OCI-LY7 (cell line): ENCODE data around the gene KCNJ15. TPM values are rescaled to one million over a fixed set of nuclear protein-coding genes. Genes with fewer than 3 reads are reported as not detected.

ENCODE experiments used
- BruUV-seq: library from RNA; stranded (reverse); fragments of 400-500 nt; replicated peaks from 2 replicates; lab custom pipeline; 2021; lab: Mats Ljungman, UMichigan
- CTCF ChIA-PET: fragments of 300-600 bp; sonication (Branson Sonifier 250); formaldehyde crosslinking; loops from one replicate; lab custom pipeline; 2022; ENCODE audit warnings: antibody characterized with exemption; ENCODE audit not compliant: unreplicated experiment; lab: Charles Lee
- POLR2A ChIA-PET: fragments of 300-600 bp; sonication (Branson Sonifier 250); formaldehyde crosslinking; loops from one replicate; lab custom pipeline; 2022; ENCODE audit warnings: antibody characterized with exemption; lab: Charles Lee
- DNase-seq: peaks from one replicate; pipeline ENCODE4 v3.0.0-alpha.2; 2015; ENCODE audit warnings: low spot score
- H2AFZ ChIP-seq: fragments of 200-600 bp; sonication (generic), shearing (Covaris generic); 2 replicates; pipeline ENCODE4 v1.6.1; 2014; ENCODE audit warnings: mild to moderate bottlenecking, antibody characterized with exemption, low read length, moderate library complexity
- H3K27ac ChIP-seq: fragments of 200-600 bp; sonication (generic); 2 replicates; pipeline ENCODE4 v1.5.1; 2014; ENCODE audit warnings: mixed run types, low read depth, mild to moderate bottlenecking, moderate library complexity, low read length, inconsistent platforms; ENCODE audit not compliant: poor library complexity, severe bottlenecking
- H3K36me3 ChIP-seq: fragments of 200-600 bp; sonication (generic); 2 replicates; pipeline ENCODE4 v1.6.1; 2014; ENCODE audit warnings: mild to moderate bottlenecking, antibody characterized with exemption, low read length, moderate library complexity, mixed read lengths; ENCODE audit not compliant: insufficient read depth
- H3K4me1 ChIP-seq: fragments of 200-600 bp; sonication (generic); 2 replicates; pipeline ENCODE4 v1.5.1; 2014; ENCODE audit warnings: mild to moderate bottlenecking, low read length; ENCODE audit not compliant: insufficient read depth, poor library complexity, severe bottlenecking
- H3K4me2 ChIP-seq: fragments of 200-600 bp; sonication (generic); 2 replicates; pipeline ENCODE4 v1.6.1; 2014; ENCODE audit warnings: mild to moderate bottlenecking, low read length
- H3K4me3 ChIP-seq: fragments of 200-600 bp; sonication (generic); 2 replicates; pipeline ENCODE4 v1.5.1; 2014; ENCODE audit warnings: mild to moderate bottlenecking, low read depth, low read length; ENCODE audit not compliant: poor library complexity, severe bottlenecking
- H3K79me2 ChIP-seq: fragments of 200-600 bp; sonication (generic); 2 replicates; pipeline ENCODE4 v1.6.1; 2016; ENCODE audit warnings: low read depth, mild to moderate bottlenecking, low read length, moderate library complexity, mixed read lengths; ENCODE audit not compliant: insufficient read depth
- H3K9me2 ChIP-seq: fragments of 200-600 bp; sonication (generic); 2 replicates; pipeline ENCODE4 v1.6.1; 2016; ENCODE audit warnings: mild to moderate bottlenecking, low read length, mixed read lengths; ENCODE audit not compliant: insufficient read depth
- H3K9me3 ChIP-seq: fragments of 200-600 bp; sonication (generic); 2 replicates; pipeline ENCODE4 v1.6.1; 2014; ENCODE audit warnings: mild to moderate bottlenecking, mixed run types, low read length, mixed read lengths
- H4K20me1 ChIP-seq: fragments of 200-600 bp; sonication (generic); 2 replicates; pipeline ENCODE4 v1.6.1; 2014; ENCODE audit warnings: mild to moderate bottlenecking, antibody characterized with exemption, low read length, moderate library complexity, mixed read lengths; ENCODE audit not compliant: insufficient read depth
- CTCF ChIP-seq: fragments of 200-600 bp; sonication (generic); conservative IDR thresholded peaks from 2 replicates; pipeline ENCODE4 v1.5.1; 2014; ENCODE audit warnings: mild to moderate bottlenecking, antibody characterized with exemption, low read length, moderate library complexity, mixed read lengths
- EZH2phosphoT487 ChIP-seq: fragments of 200-600 bp; sonication (generic); IDR thresholded peaks from 2 replicates; pipeline ENCODE4 v1.6.1; 2018; ENCODE audit warnings: low read depth, borderline replicate concordance, mild to moderate bottlenecking, mixed run types, antibody characterized with exemption, low read length, moderate library complexity, mixed read lengths
- intact Hi-C: fragments of 100-400 bp; cut with micrococcal nuclease; formaldehyde crosslinking; loops from one replicate; pipeline ENCODE4 v1.10.0; 2022; ENCODE audit not compliant: unreplicated experiment
- total RNA-seq, 2 experiments: library from RNA; depleted of rRNA in 1 of 2; stranded (reverse); fragments of >200 nt in 1 of 2; shearing (Covaris generic) in 1 of 2; gene quantifications; 2 replicates each; pipeline ENCODE4 v1.2.3, GENCODE V29; 2014 to 2022

KCNJ15 gene
- total RNA-seq, 2 experiments from 2014 or later: not detected

- no peak overlapping the region for H3K4me2 ChIP-seq
- ChIA-PET CTCF (no interaction called here), POLR2A (interaction anchor here (1.3 to 1.6 kb wide), 2 partner anchors 15 to 20 kb away, joined by 3 to 5 read pairs; no protein-coding TSS in a partner anchor)
- no peaks in the 10 kb centered on the region for H3K9me3 ChIP-seq
- H4K20me1 ChIP-seq: no peaks in the 10 kb centered on the region
- no peaks in the 10 kb centered on the region for H3K36me3 ChIP-seq
- intact Hi-C loops: no loop called here
- H2AFZ ChIP-seq: no peak overlapping the region
- TF ChIP-seq CTCF: no peak
- no peak for TF ChIP-seq EZH2phosphoT487
- H3K27ac ChIP-seq: no peak overlapping the region
- no peak for DNase-seq
- no TSS peak for BruUV-seq
- no peaks in the 10 kb centered on the region for H3K9me2 ChIP-seq
- H3K79me2 ChIP-seq: no peaks in the 10 kb centered on the region
- H3K4me3 ChIP-seq: no peak overlapping the region
- no peaks in the 10 kb centered on the region for H3K4me1 ChIP-seq
Measured at GRCh38 chr21:38293113-38293512, 36.3 kb downstream of the KCNJ15 start.

DNA sequence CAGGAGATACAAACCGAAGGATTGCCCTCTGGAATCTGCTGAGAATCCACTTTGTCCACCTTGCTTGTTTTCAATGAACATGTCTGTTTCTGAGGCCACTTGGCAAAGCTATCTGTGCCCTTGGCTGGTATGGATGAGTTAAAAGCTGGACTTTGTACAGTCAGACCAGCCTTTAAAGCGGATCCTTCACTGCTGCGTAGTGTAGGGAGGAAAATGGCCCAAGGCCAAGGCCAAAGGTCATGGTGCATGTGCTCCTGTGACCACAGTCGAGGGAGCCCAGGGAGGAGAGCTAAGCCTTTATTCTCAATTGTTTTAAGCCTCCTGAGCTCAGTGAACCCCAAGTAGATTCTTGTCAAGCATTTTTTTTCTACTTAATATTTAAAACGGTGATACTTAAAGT lies 37.0 kb downstream of the KCNJ15 start:
- Histone ChIP-seq H3K79me2 (no peaks in the 10 kb centered on the region), H3K36me3 (no peaks in the 10 kb centered on the region), H4K20me1 (no peaks in the 10 kb centered on the region), H3K4me2 (no peak overlapping the region), H3K27ac (no peak overlapping the region), H3K9me3 (no peaks in the 10 kb centered on the region), H3K4me3 (no peak overlapping the region), H3K4me1 (no peaks in the 10 kb centered on the region), H3K9me2 (no peaks in the 10 kb centered on the region), H2AFZ (no peak overlapping the region)
- ChIA-PET CTCF (no interaction called here), POLR2A (interaction anchor here (1.3 to 1.6 kb wide), 2 partner anchors 15 to 21 kb away, joined by 3 to 5 read pairs; no protein-coding TSS in a partner anchor)
- intact Hi-C loops: no loop called here
- no peak for DNase-seq
- TF ChIP-seq CTCF (no peak), EZH2phosphoT487 (no peak)
- BruUV-seq: no TSS peak

GRCh38 chr21:38294609-38295008 lies 37.8 kb downstream of the KCNJ15 start:
- H3K4me1 ChIP-seq: no peaks in the 10 kb centered on the region
- no peak overlapping the region for H3K4me2 ChIP-seq
- H3K4me3 ChIP-seq: no peak overlapping the region
- H2AFZ ChIP-seq: no peak overlapping the region
- ChIA-PET CTCF (no interaction called here), POLR2A (interaction anchor here (0.6 to 1.6 kb wide), 3 partner anchors 14 to 488 kb away, joined by 3 to 5 read pairs (median 3); no protein-coding TSS in a partner anchor)
- H3K9me3 ChIP-seq: no peaks in the 10 kb centered on the region
- H3K79me2 ChIP-seq: no peaks in the 10 kb centered on the region
- H3K36me3 ChIP-seq: no peaks in the 10 kb centered on the region
- no peak for TF ChIP-seq EZH2phosphoT487
- no peak for TF ChIP-seq CTCF
- H3K9me2 ChIP-seq: no peaks in the 10 kb centered on the region
- intact Hi-C loops: no loop called here
- no TSS peak for BruUV-seq
- no peaks in the 10 kb centered on the region for H4K20me1 ChIP-seq
- DNase-seq: no peak
- no peak overlapping the region for H3K27ac ChIP-seq
